ENCODE measurements around the gene CORO2A.

The CORO2A gene

GRCh38 chr9:98108531-98109031 lies 83.9 kb downstream of the CORO2A start:
- no peak overlapping the region for H4K5ac ChIP-seq (ENCODE audit: low read length)
- no peak overlapping the region for H3K23ac ChIP-seq (ENCODE audit: low read length)
- no peak overlapping the region for H3K27ac ChIP-seq (ENCODE audit: low read depth, low read length)
- WGBS (ENCODE audit: extremely low coverage, insufficient coverage, low lambda C conversion rate): no CpG with 5 or more reads among the region's 5 CpGs
- no peak overlapping the region for H2BK120ac ChIP-seq (ENCODE audit: low read depth, low read length)
- no peak overlapping the region for H3K9ac ChIP-seq (ENCODE audit: low read length)
- no peak overlapping the region for H2AK5ac ChIP-seq (ENCODE audit: low read length)
- H3K27me3 ChIP-seq (ENCODE audit: insufficient read depth, low read length, poor library complexity): no peaks in the 10 kb centered on the region
- no peaks in the 10 kb centered on the region for H3K79me1 ChIP-seq (ENCODE audit: low read length)
- H3K18ac ChIP-seq (ENCODE audit: low read length): no peak overlapping the region
- no peak overlapping the region for H2BK5ac ChIP-seq (ENCODE audit: low read length)
- no peak overlapping the region for H2BK15ac ChIP-seq (replicated peaks; ENCODE audit: low read depth)
- DNase-seq: no peak
- no peak overlapping the region for H3K4me3 ChIP-seq (ENCODE audit: low read length)
- no peak overlapping the region for H3K4me2 ChIP-seq (ENCODE audit: low read length)
- no peaks in the 10 kb centered on the region for H3K4me1 ChIP-seq (ENCODE audit: control insufficient read depth, low read depth, low read length)
- H3K79me2 ChIP-seq (ENCODE audit: control insufficient read depth, insufficient read depth, low read length): no peaks in the 10 kb centered on the region
- H3K56ac ChIP-seq (ENCODE audit: low read length): no peak overlapping the region
- H3K4ac ChIP-seq (ENCODE audit: low read depth, low read length): no peak overlapping the region
- no peak overlapping the region for H4K8ac ChIP-seq (ENCODE audit: low read depth, low read length)
- no peaks in the 10 kb centered on the region for H3K36me3 ChIP-seq (ENCODE audit: control insufficient read depth, insufficient read depth, low read length)

- H3K23ac ChIP-seq (ENCODE audit: low read length): no peak overlapping the region
- no peak overlapping the region for H3K4me3 ChIP-seq (ENCODE audit: low read length)
- no peak overlapping the region for H3K4ac ChIP-seq (ENCODE audit: low read depth, low read length)
- H3K27ac ChIP-seq (ENCODE audit: low read depth, low read length): no peak overlapping the region
- no peak overlapping the region for H4K8ac ChIP-seq (ENCODE audit: low read depth, low read length)
- no peak overlapping the region for H2BK5ac ChIP-seq (ENCODE audit: low read length)
- no peak for DNase-seq
- WGBS (ENCODE audit: extremely low coverage, insufficient coverage, low lambda C conversion rate): no CpG with 5 or more reads among the region's 2 CpGs
- H3K56ac ChIP-seq (ENCODE audit: low read length): no peak overlapping the region
- H3K79me2 ChIP-seq (ENCODE audit: control insufficient read depth, insufficient read depth, low read length): no peaks in the 10 kb centered on the region
- no peak overlapping the region for H3K4me2 ChIP-seq (ENCODE audit: low read length)
- no peak overlapping the region for H3K9ac ChIP-seq (ENCODE audit: low read length)
- no peak overlapping the region for H2BK120ac ChIP-seq (ENCODE audit: low read depth, low read length)
- H4K5ac ChIP-seq (ENCODE audit: low read length): no peak overlapping the region
- no peaks in the 10 kb centered on the region for H3K36me3 ChIP-seq (ENCODE audit: control insufficient read depth, insufficient read depth, low read length)
- no peaks in the 10 kb centered on the region for H3K4me1 ChIP-seq (ENCODE audit: control insufficient read depth, low read depth, low read length)
- no peak overlapping the region for H3K18ac ChIP-seq (ENCODE audit: low read length)
- no peak overlapping the region for H2AK5ac ChIP-seq (ENCODE audit: low read length)
- no peaks in the 10 kb centered on the region for H3K27me3 ChIP-seq (ENCODE audit: insufficient read depth, low read length, poor library complexity)
- H3K79me1 ChIP-seq (ENCODE audit: low read length): no peaks in the 10 kb centered on the region
- H2BK15ac ChIP-seq (replicated peaks; ENCODE audit: low read depth): no peak overlapping the region
These were observed 84.5 kb downstream of the CORO2A start for GRCh38 chr9:98107926-98108325.

GRCh38 chr9:98105006-98105405 lies 87.4 kb downstream of the CORO2A start:
- Histone ChIP-seq H2AK5ac (ENCODE audit: low read length) (no peak overlapping the region), H3K4ac (ENCODE audit: low read depth, low read length) (no peak overlapping the region), H3K4me3 (ENCODE audit: low read length) (no peak overlapping the region), H3K9ac (ENCODE audit: low read length) (no peak overlapping the region), H3K36me3 (ENCODE audit: control insufficient read depth, insufficient read depth, low read length) (no peaks in the 10 kb centered on the region), H3K79me1 (ENCODE audit: low read length) (no peaks in the 10 kb centered on the region), H4K8ac (ENCODE audit: low read depth, low read length) (no peak overlapping the region), H4K5ac (ENCODE audit: low read length) (no peak overlapping the region), H3K79me2 (ENCODE audit: control insufficient read depth, insufficient read depth, low read length) (no peaks in the 10 kb centered on the region), H3K27ac (ENCODE audit: low read depth, low read length) (no peak overlapping the region), H3K23ac (ENCODE audit: low read length) (no peak overlapping the region), H2BK120ac (ENCODE audit: low read depth, low read length) (no peak overlapping the region), H2BK5ac (ENCODE audit: low read length) (no peak overlapping the region), H3K4me1 (ENCODE audit: control insufficient read depth, low read depth, low read length) (no peaks in the 10 kb centered on the region), H3K18ac (ENCODE audit: low read length) (no peak overlapping the region), H3K56ac (ENCODE audit: low read length) (no peak overlapping the region), H3K4me2 (ENCODE audit: low read length) (no peak overlapping the region), H3K27me3 (ENCODE audit: insufficient read depth, low read length, poor library complexity) (no peaks in the 10 kb centered on the region), H2BK15ac (replicated peaks; ENCODE audit: low read depth) (no peak overlapping the region)
- no CpG with 5 or more reads among the region's 7 CpGs for WGBS (ENCODE audit: extremely low coverage, insufficient coverage, low lambda C conversion rate)
- DNase-seq: no peak

GRCh38 chr9:98104445-98104881 lies 88.0 kb downstream of the CORO2A start:
- H3K4me2 ChIP-seq (ENCODE audit: low read length): no peak overlapping the region
- H3K27ac ChIP-seq (ENCODE audit: low read depth, low read length): no peak overlapping the region
- H3K23ac ChIP-seq (ENCODE audit: low read length): no peak overlapping the region
- no peak overlapping the region for H3K56ac ChIP-seq (ENCODE audit: low read length)
- H3K79me2 ChIP-seq (ENCODE audit: control insufficient read depth, insufficient read depth, low read length): no peaks in the 10 kb centered on the region
- no peak overlapping the region for H3K18ac ChIP-seq (ENCODE audit: low read length)
- H3K79me1 ChIP-seq (ENCODE audit: low read length): no peaks in the 10 kb centered on the region
- H3K4me3 ChIP-seq (ENCODE audit: low read length): no peak overlapping the region
- no peak overlapping the region for H3K4ac ChIP-seq (ENCODE audit: low read depth, low read length)
- WGBS (ENCODE audit: extremely low coverage, insufficient coverage, low lambda C conversion rate): no CpG with 5 or more reads among the region's 3 CpGs
- H3K9ac ChIP-seq (ENCODE audit: low read length): no peak overlapping the region
- H3K27me3 ChIP-seq (ENCODE audit: insufficient read depth, low read length, poor library complexity): no peaks in the 10 kb centered on the region
- H3K36me3 ChIP-seq (ENCODE audit: control insufficient read depth, insufficient read depth, low read length): no peaks in the 10 kb centered on the region
- H2BK15ac ChIP-seq (replicated peaks; ENCODE audit: low read depth): no peak overlapping the region
- no peak for DNase-seq
- H2BK5ac ChIP-seq (ENCODE audit: low read length): no peak overlapping the region
- H4K5ac ChIP-seq (ENCODE audit: low read length): no peak overlapping the region
- H2BK120ac ChIP-seq (ENCODE audit: low read depth, low read length): no peak overlapping the region
- H4K8ac ChIP-seq (ENCODE audit: low read depth, low read length): no peak overlapping the region
- no peaks in the 10 kb centered on the region for H3K4me1 ChIP-seq (ENCODE audit: control insufficient read depth, low read depth, low read length)
- no peak overlapping the region for H2AK5ac ChIP-seq (ENCODE audit: low read length)

- Histone ChIP-seq H2AK5ac (ENCODE audit: low read length) (no peak overlapping the region), H3K56ac (ENCODE audit: low read length) (no peak overlapping the region), H3K79me1 (ENCODE audit: low read length) (no peaks in the 10 kb centered on the region), H2BK15ac (replicated peaks; ENCODE audit: low read depth) (no peak overlapping the region), H3K36me3 (ENCODE audit: control insufficient read depth, insufficient read depth, low read length) (no peaks in the 10 kb centered on the region), H3K23ac (ENCODE audit: low read length) (no peak overlapping the region), H2BK120ac (ENCODE audit: low read depth, low read length) (no peak overlapping the region), H3K4ac (ENCODE audit: low read depth, low read length) (no peak overlapping the region), H2BK5ac (ENCODE audit: low read length) (no peak overlapping the region), H3K27me3 (ENCODE audit: insufficient read depth, low read length, poor library complexity) (no peaks in the 10 kb centered on the region), H3K4me3 (ENCODE audit: low read length) (no peak overlapping the region), H3K18ac (ENCODE audit: low read length) (no peak overlapping the region), H3K4me2 (ENCODE audit: low read length) (no peak overlapping the region), H3K79me2 (ENCODE audit: control insufficient read depth, insufficient read depth, low read length) (no peaks in the 10 kb centered on the region), H3K4me1 (ENCODE audit: control insufficient read depth, low read depth, low read length) (no peaks in the 10 kb centered on the region), H4K8ac (ENCODE audit: low read depth, low read length) (no peak overlapping the region), H3K9ac (ENCODE audit: low read length) (no peak overlapping the region), H3K27ac (ENCODE audit: low read depth, low read length) (no peak overlapping the region), H4K5ac (ENCODE audit: low read length) (no peak overlapping the region)
- no CpG with 5 or more reads among the region's 6 CpGs for WGBS (ENCODE audit: extremely low coverage, insufficient coverage, low lambda C conversion rate)
- no peak for DNase-seq
These were observed 90.6 kb downstream of the CORO2A start for GRCh38 chr9:98101868-98102273.

GRCh38 chr9:98101416-98101815 lies 91.0 kb downstream of the CORO2A start:
- no CpG with 5 or more reads among the region's 7 CpGs for WGBS (ENCODE audit: extremely low coverage, insufficient coverage, low lambda C conversion rate)
- no peaks in the 10 kb centered on the region for H3K79me1 ChIP-seq (ENCODE audit: low read length)
- H3K18ac ChIP-seq (ENCODE audit: low read length): no peak overlapping the region
- H3K56ac ChIP-seq (ENCODE audit: low read length): no peak overlapping the region
- H3K36me3 ChIP-seq (ENCODE audit: control insufficient read depth, insufficient read depth, low read length): no peaks in the 10 kb centered on the region
- no peak overlapping the region for H2BK15ac ChIP-seq (replicated peaks; ENCODE audit: low read depth)
- no peak overlapping the region for H3K27ac ChIP-seq (ENCODE audit: low read depth, low read length)
- H3K79me2 ChIP-seq (ENCODE audit: control insufficient read depth, insufficient read depth, low read length): no peaks in the 10 kb centered on the region
- no peak overlapping the region for H3K4ac ChIP-seq (ENCODE audit: low read depth, low read length)
- no peak overlapping the region for H3K4me2 ChIP-seq (ENCODE audit: low read length)
- no peak overlapping the region for H3K4me3 ChIP-seq (ENCODE audit: low read length)
- no peak for DNase-seq
- no peak overlapping the region for H4K8ac ChIP-seq (ENCODE audit: low read depth, low read length)
- H4K5ac ChIP-seq (ENCODE audit: low read length): no peak overlapping the region
- H3K27me3 ChIP-seq (ENCODE audit: insufficient read depth, low read length, poor library complexity): no peaks in the 10 kb centered on the region
- no peak overlapping the region for H2AK5ac ChIP-seq (ENCODE audit: low read length)
- no peak overlapping the region for H3K23ac ChIP-seq (ENCODE audit: low read length)
- no peak overlapping the region for H2BK5ac ChIP-seq (ENCODE audit: low read length)
- no peak overlapping the region for H3K9ac ChIP-seq (ENCODE audit: low read length)
- no peak overlapping the region for H2BK120ac ChIP-seq (ENCODE audit: low read depth, low read length)
- H3K4me1 ChIP-seq (ENCODE audit: control insufficient read depth, low read depth, low read length): no peaks in the 10 kb centered on the region

Measured in mesendoderm (in vitro differentiated cells).